HG03159 (cell line): Measurements from ENCODE around the gene TNFAIP3.
A peak's percentile ranks its signal among the peaks of the same experiment; 100 is the strongest.

Experiments used
- ATAC-seq: cut with Tn5 transposase; IDR thresholded peaks from one replicate; pipeline ENCODE4 v1.9.1; 2021; ENCODE audit warnings: mild to moderate bottlenecking, moderate library complexity; ENCODE audit not compliant: unreplicated experiment

Gene TNFAIP3

GRCh38 chr6:137917551-137918325 lies 50.7 kb downstream of the TNFAIP3 start:
- ATAC-seq, result no peak

- ATAC-seq, result no peak
These were observed 52.4 kb downstream of the TNFAIP3 start for GRCh38 chr6:137919502-137919823.

DNA sequence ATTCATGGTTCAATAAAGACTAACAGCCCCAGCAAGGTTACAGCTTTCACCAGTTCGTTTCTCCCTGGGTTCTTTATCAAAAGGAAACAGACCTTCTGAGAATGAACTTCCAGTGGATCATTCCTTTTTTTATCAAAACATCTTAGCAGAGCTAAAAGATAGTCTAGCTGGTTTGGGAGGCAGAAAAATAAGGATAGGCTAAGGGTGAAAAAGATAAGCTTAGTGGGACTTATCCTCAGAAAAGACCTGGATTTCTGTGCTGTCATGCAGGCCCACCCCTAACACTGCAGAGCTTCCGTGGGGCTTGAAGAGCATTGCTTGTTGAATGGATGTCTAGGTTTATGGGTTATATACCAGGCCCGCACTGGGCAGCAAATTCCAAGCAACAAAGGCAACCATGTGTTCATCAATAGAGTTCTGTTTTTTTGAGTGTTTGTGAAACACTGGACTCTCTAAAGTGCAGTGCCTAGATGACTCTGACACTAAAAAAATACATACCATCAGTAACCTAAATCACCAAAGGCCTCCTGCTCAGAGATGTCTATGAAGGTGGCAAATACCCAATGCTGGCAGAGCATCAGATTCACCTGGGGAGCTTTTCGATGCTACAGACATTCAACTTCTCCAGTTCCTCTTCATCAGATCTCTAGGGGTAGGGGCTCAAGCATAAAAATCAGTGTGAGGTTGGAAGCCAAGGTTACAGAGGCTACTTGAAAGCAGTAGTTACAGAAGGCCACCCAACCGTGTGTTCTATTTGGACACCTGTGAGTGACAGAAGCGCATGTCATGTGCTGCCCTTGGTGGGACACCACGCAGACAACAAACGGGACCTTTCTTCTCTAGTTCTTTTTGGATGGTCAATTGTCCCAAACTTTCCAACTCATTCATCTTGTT lies 53.0 kb downstream of the TNFAIP3 start:
- ATAC-seq, result peak; percentile 48

DNA sequence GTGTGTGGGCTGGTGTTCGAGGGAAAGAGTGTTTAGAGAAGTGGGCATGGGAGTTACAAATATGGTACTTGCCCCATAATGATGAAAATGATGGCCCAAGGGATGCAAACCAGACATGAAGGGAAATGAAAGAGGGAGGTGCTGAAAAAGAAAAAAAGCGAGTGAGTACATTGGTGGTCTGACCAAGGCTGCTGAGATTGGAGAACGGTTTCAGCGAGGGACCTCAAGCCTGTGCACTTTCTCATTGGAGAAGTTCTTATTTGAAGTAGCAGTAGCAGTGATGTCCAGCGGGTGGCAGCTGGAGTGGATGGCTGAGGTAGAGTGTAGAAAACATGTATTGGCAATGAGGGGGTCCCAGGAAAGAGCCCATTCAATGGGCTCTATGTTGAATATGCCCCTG lies 54.8 kb downstream of the TNFAIP3 start:
- ATAC-seq, result peak; percentile 34

DNA sequence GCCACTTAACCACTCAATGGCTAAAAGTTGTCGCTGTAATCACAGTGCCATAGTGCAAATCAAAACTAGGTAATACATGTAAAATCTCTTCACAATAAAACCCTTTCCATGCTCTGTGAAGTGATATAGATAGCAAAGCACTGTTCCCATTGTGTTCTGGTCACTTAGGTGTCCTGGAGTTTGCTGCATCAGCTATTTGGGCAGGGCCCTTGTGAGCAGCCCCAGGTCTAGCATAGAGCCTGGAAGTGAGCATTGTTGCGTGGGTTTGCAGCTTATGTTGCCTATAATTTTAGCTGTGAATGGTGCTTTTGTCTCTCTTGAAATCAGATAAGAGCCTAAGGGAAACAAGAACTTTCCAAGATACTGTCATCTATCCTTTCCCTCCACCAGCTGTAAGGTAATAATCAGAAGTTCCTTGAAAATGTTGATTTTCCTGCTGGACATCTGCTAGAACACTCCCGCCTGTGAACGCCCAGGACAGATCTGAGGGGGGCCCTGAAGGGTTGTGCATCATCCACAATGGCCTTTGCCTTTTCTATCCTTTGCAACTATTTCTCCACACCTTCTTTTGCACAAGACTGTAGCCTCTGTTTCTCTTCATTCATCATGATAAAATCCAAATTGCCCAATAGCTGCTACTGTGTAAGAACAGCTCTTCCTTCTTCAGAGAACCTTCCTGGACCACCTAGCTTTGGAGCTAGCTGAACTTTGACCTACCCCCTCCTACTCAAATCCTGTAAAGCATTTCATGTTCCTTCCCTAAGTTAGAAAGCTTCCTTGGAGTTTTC lies 57.0 kb downstream of the TNFAIP3 start:
- ATAC-seq, result no peak

GRCh38 chr6:137925141-137925698 lies 58.2 kb downstream of the TNFAIP3 start:
- no peak for ATAC-seq

DNA sequence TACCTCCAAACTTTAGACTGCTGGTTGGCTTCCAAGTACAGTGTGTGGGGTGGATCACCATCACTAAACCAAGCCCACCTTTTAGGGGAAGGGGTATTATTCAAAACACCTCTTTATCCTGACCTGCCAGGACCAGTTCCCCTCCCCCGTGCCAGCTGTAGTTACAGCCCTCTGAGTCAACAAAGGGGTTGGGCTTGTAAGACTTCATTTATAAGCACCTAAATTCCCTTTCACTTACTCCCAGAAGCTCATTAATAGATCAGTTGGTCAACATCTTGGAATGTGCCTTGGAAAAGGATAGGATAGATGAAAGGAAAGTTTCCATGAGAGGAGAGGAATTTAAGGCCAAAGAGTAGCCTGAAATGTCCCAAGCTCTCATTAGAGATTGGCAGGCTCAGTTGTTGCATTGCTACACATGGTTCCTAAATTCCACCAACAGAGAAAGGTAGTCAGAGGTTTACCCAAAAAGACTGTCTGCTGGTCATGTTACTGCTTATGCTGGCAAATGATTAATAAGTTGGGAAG lies 59.2 kb downstream of the TNFAIP3 start:
- no peak for ATAC-seq

GRCh38 chr6:137926985-137927384 lies 59.9 kb downstream of the TNFAIP3 start:
- no peak for ATAC-seq

- ATAC-seq, result peak; percentile 77
These were observed 60.7 kb downstream of the TNFAIP3 start for GRCh38 chr6:137927777-137928218.

DNA sequence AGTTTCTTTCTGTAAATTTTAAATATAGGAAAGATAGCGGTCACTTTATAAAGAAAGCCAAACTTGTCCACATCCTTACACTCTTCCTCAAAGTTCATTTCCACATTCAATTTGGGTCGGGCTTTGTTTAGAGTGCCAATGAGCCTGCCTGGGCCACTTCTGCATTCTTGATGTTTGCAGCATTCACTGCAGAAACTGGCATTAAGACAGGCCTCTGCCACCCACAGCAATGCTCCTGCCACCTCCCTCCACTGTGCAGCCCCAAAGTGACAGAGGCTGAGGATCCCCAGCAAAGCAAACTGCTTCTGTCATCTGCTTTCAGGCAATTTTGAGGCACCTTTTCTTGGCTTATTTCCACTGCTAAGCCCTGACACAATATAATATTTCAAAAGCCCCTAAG lies 61.2 kb downstream of the TNFAIP3 start:
- no peak for ATAC-seq

GRCh38 chr6:137931849-137932465 lies 64.9 kb downstream of the TNFAIP3 start:
- ATAC-seq, result no peak
